Heart right ventricle (tissue), 16 donors: ENCODE results near the gene AFG1L. TPM values are rescaled to one million over a fixed set of nuclear protein-coding genes. Genes with fewer than 3 reads are reported as not detected.
"Not testable (repeated sequence)": the region's sequence is repeated elsewhere in the genome, so short reads cannot be mapped to it uniquely, and the experiment has no call there.

Source experiments
- ATAC-seq, 8 donors: fragments of 200-7000 bp; cut with Tn5 transposase; one replicate each; pipeline ENCODE4 v1.9.1; 2020; ENCODE audit warnings: mild to moderate bottlenecking in 8 of 8, moderate library complexity in 8 of 8, moderate number of reproducible peaks in 1 of 8
- DNase-seq, 2 donors: peaks; one replicate each; pipeline ENCODE4 v3.0.0-alpha.2; 2020
- H3K27ac ChIP-seq, 10 donors: fragments of 200-600 bp; sonication (generic) in 2 of 10; one replicate each; pipeline versions ENCODE4 v1.5.0 to v1.8.0; 2020 to 2022; ENCODE audit warnings: mild to moderate bottlenecking in 3 of 10
- H3K27me3 ChIP-seq, 7 donors: fragments of 200-600 bp; one replicate each; pipeline ENCODE4 v1.8.0; 2021 to 2022; ENCODE audit warnings: mild to moderate bottlenecking in 2 of 7
- H3K36me3 ChIP-seq, 9 donors: fragments of 200-600 bp; sonication (generic) in 1 of 9; one replicate each; pipeline versions ENCODE4 v1.5.0 to v1.8.0; 2020 to 2022; ENCODE audit warnings: mild to moderate bottlenecking in 2 of 9
- H3K4me1 ChIP-seq, 9 donors: fragments of 200-600 bp; sonication (generic) in 1 of 9; one replicate each; pipeline versions ENCODE4 v1.5.0 to v1.8.0; 2020 to 2022; ENCODE audit warnings: mild to moderate bottlenecking in 4 of 9
- H3K4me3 ChIP-seq, 10 donors: fragments of 200-600 bp; sonication (generic) in 2 of 10; one replicate each; pipeline versions ENCODE4 v1.5.0 to v1.8.0; 2020 to 2022; ENCODE audit warnings: mild to moderate bottlenecking in 7 of 10, moderate library complexity in 2 of 10
- H3K9me3 ChIP-seq, 11 donors: fragments of 200-600 bp in 10 of 11; sonication (generic) in 2 of 11; one replicate each; pipeline versions ENCODE4 v1.5.0 to v1.8.0; 2013 to 2022; ENCODE audit warnings: mild to moderate bottlenecking in 2 of 11, control low read depth in 1 of 11, moderate library complexity in 1 of 11
- WGBS, 2 donors: extraction: QIAGEN DNeasy Blood & Tissue Kit; methylation state at CpG; one replicate each; pipeline ENCODE4 v1.1.7; 2013; ENCODE audit warnings: inconsistent platforms in 1 of 2; 5-methylcytosine and 5-hydroxymethylcytosine counted together
- intact Hi-C, 10 donors: fragments of 100-400 bp; cut with DNase I; formaldehyde crosslinking; loops; one replicate each; pipeline versions ENCODE4 v1.11.1 to v1.14.2; 2022
- polyA plus RNA-seq, 2 donors: library from polyadenylated mRNA; stranded (reverse); fragments of 200-250 nt; gene quantifications; one replicate each; pipeline ENCODE4 v1.2.3, GENCODE V29; 2013
- total RNA-seq, 10 donors: library from RNA; stranded (reverse); fragmentation: NEBNext Ultra II Directional in 3 of 10; extraction: Animal tissue kit (Norgen Biotek cat#: 25700) in 3 of 10; gene quantifications; one replicate each; pipeline versions ENCODE4 v1.2.1 to v1.2.4, GENCODE V29; 2021 to 2023
- TF ChIP-seq, protein P1 (sequence below), 9 donors: fragments of 200-600 bp; sonication (generic) in 2 of 9; IDR thresholded peaks; one replicate each; pipeline versions ENCODE4 v1.5.0 to v1.8.0; 2021 to 2022; ENCODE audit warnings: antibody characterized with exemption in 9 of 9, mild to moderate bottlenecking in 5 of 9, moderate library complexity in 1 of 9
- donor health status: Arrhythmogenic right ventricular cardiomyopathy.
- donor health status: ischemic (EF 13 %, LVEDD 7.1; RV severe dilation, severe dysfunction).
- donor health status: healthy with polysubstance abuse.
- donor health status: DM: no; HTN: yes; CAD: no.
- donor health status: DM: no; HTN: no; CAD: no.
- donor health status: ischemic (EF 25% LVEDD 6.9; RV normal size, moderate dysfunction).
- donor health status: ischemic (EF 25% LVEDD 5.7; RV mildly dilated, moderate dysfunction).
- donor health status: healthy.
- donor health status: DM: yes; HTN: yes; CAD: no.
- donor health status: Ischemic cardiomyopathy.
- donor health status: ischemic (EF 35%, LVEDD 5.7; RV mildly dilated, moderate dysfunction).
- donor health status: nonischemic (EF 11% LVEDD 7.7; RV severe dilation, severe dysfunction).
- donor health status: DM: yes; HTN: yes; CAD: no.
- donor health status: PGD.
- donor health status: ischemic (EF 29% LVEDD 5.4; RV normal size, mild dysfunction).
- donor health status: nonischemic (EF 23%, LVEDD 6.1; RV moderate dilation, normal function).

The AFG1L gene
- total and polyA plus RNA-seq, 12 donors = 1.9 to 18.8 (median 12.8) TPM

- peak overlapping the region; percentile 81 to 99 (median 96) for H3K27ac ChIP-seq
- TF ChIP-seq, protein P1, sequence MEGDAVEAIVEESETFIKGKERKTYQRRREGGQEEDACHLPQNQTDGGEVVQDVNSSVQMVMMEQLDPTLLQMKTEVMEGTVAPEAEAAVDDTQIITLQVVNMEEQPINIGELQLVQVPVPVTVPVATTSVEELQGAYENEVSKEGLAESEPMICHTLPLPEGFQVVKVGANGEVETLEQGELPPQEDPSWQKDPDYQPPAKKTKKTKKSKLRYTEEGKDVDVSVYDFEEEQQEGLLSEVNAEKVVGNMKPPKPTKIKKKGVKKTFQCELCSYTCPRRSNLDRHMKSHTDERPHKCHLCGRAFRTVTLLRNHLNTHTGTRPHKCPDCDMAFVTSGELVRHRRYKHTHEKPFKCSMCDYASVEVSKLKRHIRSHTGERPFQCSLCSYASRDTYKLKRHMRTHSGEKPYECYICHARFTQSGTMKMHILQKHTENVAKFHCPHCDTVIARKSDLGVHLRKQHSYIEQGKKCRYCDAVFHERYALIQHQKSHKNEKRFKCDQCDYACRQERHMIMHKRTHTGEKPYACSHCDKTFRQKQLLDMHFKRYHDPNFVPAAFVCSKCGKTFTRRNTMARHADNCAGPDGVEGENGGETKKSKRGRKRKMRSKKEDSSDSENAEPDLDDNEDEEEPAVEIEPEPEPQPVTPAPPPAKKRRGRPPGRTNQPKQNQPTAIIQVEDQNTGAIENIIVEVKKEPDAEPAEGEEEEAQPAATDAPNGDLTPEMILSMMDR (IDR thresholded peaks at IDR 0.05) = no peak
- peak overlapping the region; percentile 77 to 99 (median 90) for H3K4me3 ChIP-seq
- no peaks in the 10 kb centered on the region for H3K9me3 ChIP-seq
- H3K36me3 ChIP-seq = peaks cover 0 to 14% (median 0%) of the 10 kb centered on the region in 9 donors
- DNase-seq (peak in 1 of 2 donors; percentile 32), ATAC-seq (peak; percentile 10 to 48 (median 24))
- WGBS, 2 donors = 0 to 1% methylated on average over 28 to 29 of the region's 29 CpGs
- H3K27me3 ChIP-seq = no peaks in the 10 kb centered on the region
- H3K4me1 ChIP-seq = peaks cover 0 to 54% (median 41%) of the 10 kb centered on the region in 9 donors
- intact Hi-C loops = loop anchor here in 6 of 10 donors (2.0 to 10.0 kb wide), 5 partner anchors 35 to 235 kb away; partner anchors contain the start of genes AFG1L (in 5 of the 6) and OSTM1 (in 1 of the 6)
Measured at GRCh38 chr6:108260126-108260808, 34.6 kb upstream of the AFG1L start.

DNA sequence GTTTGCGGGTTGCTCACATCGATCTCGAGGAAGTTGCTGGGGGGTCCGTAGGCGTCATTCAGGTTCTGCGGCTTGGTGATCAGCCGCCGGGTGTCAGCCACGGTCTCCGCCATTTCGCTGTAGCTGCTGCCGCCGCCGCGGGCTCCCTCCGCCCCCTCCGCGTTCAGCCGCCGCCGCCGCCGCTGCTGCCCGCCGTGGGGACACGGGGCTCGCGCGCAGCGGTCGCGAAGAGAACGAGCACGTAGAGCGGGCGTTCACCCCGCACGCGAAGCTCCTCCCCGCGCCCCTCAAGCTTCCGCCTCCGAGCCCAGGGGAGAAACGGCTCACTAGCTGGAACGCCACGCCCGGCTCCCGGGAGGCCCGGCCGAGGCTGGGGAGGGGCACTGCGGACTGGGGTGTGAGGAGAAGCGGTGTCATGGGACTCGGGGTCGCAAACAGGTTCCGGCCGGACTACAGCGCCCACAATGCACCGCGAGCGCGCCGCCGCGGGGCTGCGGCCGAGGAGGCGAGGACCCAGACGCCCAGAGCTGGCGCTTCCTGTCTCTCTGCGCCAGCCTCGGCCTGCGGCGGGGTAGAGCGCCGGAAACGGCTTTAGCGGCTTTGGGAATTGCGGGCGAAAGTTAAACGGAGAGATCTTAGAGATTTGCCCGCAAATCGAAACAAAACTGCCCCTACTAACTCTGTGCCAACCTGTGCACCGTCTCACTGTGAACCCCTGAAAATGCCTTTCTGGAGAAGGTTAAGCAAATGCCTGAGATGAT is 33.9 kb upstream of the AFG1L start, which contains the start of gene SNX3:
SNX3 (minus strand) TSS at position 232 of the 761 bp plus-strand sequence; CDS start at position 113, 119 bp downstream.
- no peaks in the 10 kb centered on the region for H3K9me3 ChIP-seq
- H3K36me3 ChIP-seq = peaks cover 0 to 10% (median 0%) of the 10 kb centered on the region in 9 donors
- DNase-seq = peak; percentile 95 to 96
- H3K4me3 ChIP-seq = peak within 1 kb of the TSS; percentile 77 to 99 (median 90)
- ATAC-seq = peak; percentile 96 to 99 (median 98)
- TF ChIP-seq, protein P1 (IDR thresholded peaks at IDR 0.05) = peak in 4 of 9 donors; percentile 8 to 21 (median 20)
- 0% methylated on average over 75 to 83 of the region's 83 CpGs for WGBS, 2 donors
- intact Hi-C loops = loop anchor here in 6 of 10 donors (1.0 to 10.0 kb wide), 6 partner anchors 34 to 234 kb away; partner anchors contain the start of genes AFG1L (in 6 of the 6) and OSTM1 (in 1 of the 6)
- no peaks in the 10 kb centered on the region for H3K27me3 ChIP-seq
- H3K4me1 ChIP-seq = peaks cover 0 to 47% (median 34%) of the 10 kb centered on the region in 9 donors
- H3K27ac ChIP-seq = peak within 1 kb of the TSS; percentile 81 to 99 (median 96)

GRCh38 chr6:108263371-108263770 is 31.5 kb upstream of the AFG1L start:
- DNase-seq (no peak), ATAC-seq (no peak)
- intact Hi-C loops = loop anchor here in 4 of 10 donors (5.0 to 10.0 kb wide), 3 partner anchors 34 to 231 kb away; partner anchors contain the start of genes AFG1L (in 3 of the 4) and OSTM1 (in 1 of the 4)
- TF ChIP-seq, protein P1 (IDR thresholded peaks at IDR 0.05) = no peak
- Histone ChIP-seq H3K27ac (no peak overlapping the region), H3K36me3 (peaks cover 0 to under 1% (median 0%) of the 10 kb centered on the region in 9 donors), H3K27me3 (no peaks in the 10 kb centered on the region), H3K9me3 (no peaks in the 10 kb centered on the region), H3K4me3 (no peak overlapping the region), H3K4me1 (peaks cover 0 to 23% (median 18%) of the 10 kb centered on the region in 9 donors)
- 90 to 93% methylated on average over 2 of the region's 2 CpGs for WGBS, 2 donors

DNA sequence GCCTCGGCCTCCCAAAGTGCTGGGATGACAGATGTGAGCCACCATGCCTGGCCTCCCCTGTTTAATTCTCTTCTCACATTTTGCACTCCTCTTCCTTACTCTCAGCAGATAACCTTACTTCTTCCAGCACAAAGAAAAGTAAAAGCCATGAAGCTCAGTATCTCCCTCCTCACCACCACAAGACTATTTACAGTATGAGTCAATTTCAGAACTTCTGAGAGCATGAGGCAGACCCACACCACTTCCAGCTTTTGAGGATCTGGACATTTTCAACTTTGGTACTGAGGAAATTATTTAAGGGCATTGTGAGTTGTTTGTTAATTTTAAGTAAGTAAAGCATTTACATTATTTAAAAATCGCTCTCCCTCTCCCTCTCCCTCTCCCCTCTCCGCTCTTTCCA is 26.0 kb upstream of the AFG1L start:
- no peak for ATAC-seq
- no peaks in the 10 kb centered on the region for H3K27me3 ChIP-seq
- intact Hi-C loops = loop anchor here in 3 of 10 donors (10.0 kb wide), 2 partner anchors 194 to 226 kb away; partner anchors contain the start of gene OSTM1 (in 1 of the 3)
- H3K36me3 ChIP-seq = no peaks in the 10 kb centered on the region
- no peak for DNase-seq
- TF ChIP-seq, protein P1 (IDR thresholded peaks at IDR 0.05) = no peak
- WGBS, 2 donors = 81 to 93% methylated on average over 3 of the region's 3 CpGs
- H3K4me3 ChIP-seq = no peak overlapping the region
- H3K9me3 ChIP-seq = no peaks in the 10 kb centered on the region
- H3K4me1 ChIP-seq = no peaks in the 10 kb centered on the region
- H3K27ac ChIP-seq = no peak overlapping the region

DNA sequence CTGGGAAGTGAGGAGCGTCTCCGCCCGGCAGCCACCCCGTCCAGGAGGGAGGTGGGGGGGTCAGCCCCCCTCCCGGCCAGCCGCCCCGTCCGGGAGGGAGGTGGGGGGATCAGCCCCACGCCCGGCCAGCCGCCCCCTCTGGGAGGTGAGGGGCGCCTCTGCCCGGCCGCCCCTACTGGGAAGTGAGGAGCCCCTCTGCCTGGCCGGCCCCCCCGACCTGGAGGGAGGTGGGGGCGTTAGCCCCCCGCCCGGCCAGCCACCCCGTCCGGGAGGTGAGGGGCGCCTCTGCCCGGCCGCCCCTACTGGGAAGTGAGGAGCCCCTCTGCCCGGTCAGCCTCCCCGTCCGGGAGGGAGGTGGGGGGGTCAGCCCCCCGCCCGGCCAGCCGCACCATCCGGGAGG is 24.9 kb upstream of the AFG1L start:
- H3K27ac ChIP-seq, H3K36me3 ChIP-seq, H3K4me3 ChIP-seq, DNase-seq, H3K27me3 ChIP-seq, ATAC-seq, H3K4me1 ChIP-seq, H3K9me3 ChIP-seq: not testable (repeated sequence)
- WGBS, 2 donors = 94% methylated on average over 13 to 31 of the region's 31 CpGs
- intact Hi-C loops = loop anchor here in 3 of 10 donors (10.0 kb wide), 2 partner anchors 195 to 225 kb away; partner anchors contain the start of gene OSTM1 (in 1 of the 3)
